Trophoblast cell (in vitro differentiated cells and primary cell): ENCODE data around the gene COPZ2.
A peak's percentile ranks its signal among the peaks of the same experiment; 100 is the strongest.

Experiments
- DNase-seq, 2 donors: peaks; one replicate each; pipeline ENCODE4 v3.0.0-alpha.2; 2016
- H2AFZ ChIP-seq: 2 replicates; pipeline ENCODE4 v1.6.1; 2013; ENCODE audit warnings: low read length, moderate library complexity, mild to moderate bottlenecking; ENCODE audit not compliant: insufficient read depth, poor library complexity
- H2AK5ac ChIP-seq: 2 replicates; pipeline ENCODE4 v1.6.1; 2013; ENCODE audit warnings: mild to moderate bottlenecking, low read length
- H2BK120ac ChIP-seq: 2 replicates; pipeline ENCODE4 v1.6.1; 2013; ENCODE audit warnings: low read length, mild to moderate bottlenecking, moderate library complexity; ENCODE audit not compliant: insufficient read depth, poor library complexity
- H2BK12ac ChIP-seq: 2 replicates; pipeline ENCODE4 v1.6.1; 2013; ENCODE audit warnings: mild to moderate bottlenecking, low read length, moderate library complexity
- H2BK5ac ChIP-seq: 2 replicates; pipeline ENCODE4 v1.6.1; 2013; ENCODE audit warnings: low read length, low read depth, moderate library complexity, mild to moderate bottlenecking; ENCODE audit not compliant: poor library complexity
- H3K14ac ChIP-seq: 2 replicates; pipeline ENCODE4 v1.6.1; 2013; ENCODE audit warnings: mild to moderate bottlenecking, low read length
- H3K18ac ChIP-seq: 2 replicates; pipeline ENCODE4 v1.6.1; 2013; ENCODE audit warnings: mild to moderate bottlenecking, low read length
- H3K23ac ChIP-seq: 2 replicates; pipeline ENCODE4 v1.6.1; 2013; ENCODE audit warnings: low read length
- H3K27ac ChIP-seq: 2 replicates; pipeline ENCODE4 v1.5.1; 2013; ENCODE audit warnings: low read depth, mild to moderate bottlenecking, inconsistent platforms, low read length, moderate library complexity
- H3K27me3 ChIP-seq: 2 replicates; pipeline ENCODE4 v1.6.1; 2013; ENCODE audit warnings: inconsistent platforms, mild to moderate bottlenecking, low read length, moderate library complexity; ENCODE audit not compliant: insufficient read depth
- H3K36me3 ChIP-seq, 2 experiments: 1 replicate in 1 of 2; 2 replicates in 1 of 2; pipeline ENCODE4 v1.6.1; 2013; ENCODE audit warnings: low read length in 2 of 2, mild to moderate bottlenecking in 2 of 2, moderate library complexity in 1 of 2; ENCODE audit not compliant: insufficient read depth in 2 of 2, control insufficient read depth in 1 of 2
- H3K4ac ChIP-seq: 2 replicates; pipeline ENCODE4 v1.6.1; 2013; ENCODE audit warnings: low read depth, mild to moderate bottlenecking, low read length, moderate library complexity
- H3K4me1 ChIP-seq, 2 experiments: 1 replicate in 1 of 2; 2 replicates in 1 of 2; pipeline ENCODE4 v1.6.1; 2013; ENCODE audit warnings: low read length in 2 of 2, mild to moderate bottlenecking in 2 of 2, moderate library complexity in 1 of 2; ENCODE audit not compliant: insufficient read depth in 2 of 2, control insufficient read depth in 1 of 2
- H3K4me2 ChIP-seq: 2 replicates; pipeline ENCODE4 v1.6.1; 2013; ENCODE audit warnings: inconsistent platforms, mild to moderate bottlenecking, low read length, moderate library complexity
- H3K4me3 ChIP-seq: 2 replicates; pipeline ENCODE4 v1.5.1; 2013; ENCODE audit warnings: mild to moderate bottlenecking, low read depth, low read length, inconsistent platforms
- H3K79me1 ChIP-seq: one replicate; pipeline ENCODE4 v1.6.1; 2013; ENCODE audit warnings: low read length
- H3K79me2 ChIP-seq: 2 replicates; pipeline ENCODE4 v1.6.1; 2013; ENCODE audit warnings: low read length, mild to moderate bottlenecking; ENCODE audit not compliant: control insufficient read depth, insufficient read depth, poor library complexity
- H3K9ac ChIP-seq: 2 replicates; pipeline ENCODE4 v1.6.1; 2013; ENCODE audit warnings: mild to moderate bottlenecking, low read length
- H3K9me3 ChIP-seq: 2 replicates; pipeline ENCODE4 v1.6.1; 2013; ENCODE audit warnings: low read depth, mild to moderate bottlenecking, control low read depth, inconsistent platforms, low read length; ENCODE audit not compliant: insufficient read depth
- H4K12ac ChIP-seq: 2 replicates; pipeline ENCODE4 v1.6.1; 2013; ENCODE audit warnings: low read depth, mild to moderate bottlenecking, low read length, moderate library complexity
- H4K8ac ChIP-seq: 2 replicates; pipeline ENCODE4 v1.6.1; 2013; ENCODE audit warnings: low read depth, mild to moderate bottlenecking, low read length, moderate library complexity
- H4K91ac ChIP-seq: one replicate; pipeline ENCODE4 v1.6.1; 2013; ENCODE audit warnings: low read depth, mild to moderate bottlenecking, low read length, moderate library complexity
- WGBS: extraction: QIAGEN DNeasy Blood & Tissue Kit; methylation state at CpG from one replicate; pipeline ENCODE4 v1.1.7; 2013; ENCODE audit warnings: missing lambda C conversion rate; ENCODE audit not compliant: insufficient read length, insufficient coverage; ENCODE audit errors: extremely low coverage; 5-methylcytosine and 5-hydroxymethylcytosine counted together

COPZ2 gene

GRCh38 chr17:48060249-48060648, 22.7 kb upstream of the COPZ2 start:
- Histone ChIP-seq H2BK120ac (no peak overlapping the region), H4K8ac (no peak overlapping the region), H3K27ac (no peak overlapping the region), H2AFZ (peak overlapping the region; percentile 47), H3K9ac (no peak overlapping the region), H2AK5ac (no peak overlapping the region), H3K9me3 (no peaks in the 10 kb centered on the region), H3K18ac (peak overlapping the region; percentile 58), H3K27me3 (no peaks in the 10 kb centered on the region), H3K36me3 (peaks cover 59 to 69% of the 10 kb centered on the region in 2 experiments), H3K4me2 (no peak overlapping the region), H3K14ac (no peak overlapping the region), H3K4me1 (peaks cover 4 to 6% of the 10 kb centered on the region in 2 experiments), H3K4ac (no peak overlapping the region), H2BK5ac (no peak overlapping the region), H3K23ac (no peak overlapping the region), H4K91ac (no peak overlapping the region), H3K79me2 (peaks cover 3% of the 10 kb centered on the region), H3K79me1 (peaks cover 3% of the 10 kb centered on the region), H3K4me3 (no peak overlapping the region), H4K12ac (no peak overlapping the region), H2BK12ac (no peak overlapping the region)
- no CpG with 5 or more reads among the region's 7 CpGs for WGBS
- no peak for DNase-seq

- no CpG with 5 or more reads among the region's 32 CpGs for WGBS
- no peak overlapping the region for H3K27ac ChIP-seq
- DNase-seq, result no peak
- H4K8ac ChIP-seq, result no peak overlapping the region
- peaks cover 59 to 67% of the 10 kb centered on the region in 2 experiments for H3K36me3 ChIP-seq
- H2BK120ac ChIP-seq, result no peak overlapping the region
- H2AK5ac ChIP-seq, result no peak overlapping the region
- no peak overlapping the region for H3K18ac ChIP-seq
- no peak overlapping the region for H3K4me2 ChIP-seq
- H2BK12ac ChIP-seq, result no peak overlapping the region
- no peaks in the 10 kb centered on the region for H3K9me3 ChIP-seq
- H3K23ac ChIP-seq, result no peak overlapping the region
- H2BK5ac ChIP-seq, result no peak overlapping the region
- H3K14ac ChIP-seq, result no peak overlapping the region
- H2AFZ ChIP-seq, result no peak overlapping the region
- no peak overlapping the region for H3K9ac ChIP-seq
- H3K4ac ChIP-seq, result no peak overlapping the region
- H4K91ac ChIP-seq, result no peak overlapping the region
- no peak overlapping the region for H3K4me3 ChIP-seq
- H4K12ac ChIP-seq, result no peak overlapping the region
- peaks cover 6% of the 10 kb centered on the region for H3K79me1 ChIP-seq
- H3K4me1 ChIP-seq, result peaks cover 10 to 12% of the 10 kb centered on the region in 2 experiments
- H3K27me3 ChIP-seq, result no peaks in the 10 kb centered on the region
- H3K79me2 ChIP-seq, result peaks cover 5% of the 10 kb centered on the region
Measured at GRCh38 chr17:48059125-48059668, 21.6 kb upstream of the COPZ2 start.

DNA sequence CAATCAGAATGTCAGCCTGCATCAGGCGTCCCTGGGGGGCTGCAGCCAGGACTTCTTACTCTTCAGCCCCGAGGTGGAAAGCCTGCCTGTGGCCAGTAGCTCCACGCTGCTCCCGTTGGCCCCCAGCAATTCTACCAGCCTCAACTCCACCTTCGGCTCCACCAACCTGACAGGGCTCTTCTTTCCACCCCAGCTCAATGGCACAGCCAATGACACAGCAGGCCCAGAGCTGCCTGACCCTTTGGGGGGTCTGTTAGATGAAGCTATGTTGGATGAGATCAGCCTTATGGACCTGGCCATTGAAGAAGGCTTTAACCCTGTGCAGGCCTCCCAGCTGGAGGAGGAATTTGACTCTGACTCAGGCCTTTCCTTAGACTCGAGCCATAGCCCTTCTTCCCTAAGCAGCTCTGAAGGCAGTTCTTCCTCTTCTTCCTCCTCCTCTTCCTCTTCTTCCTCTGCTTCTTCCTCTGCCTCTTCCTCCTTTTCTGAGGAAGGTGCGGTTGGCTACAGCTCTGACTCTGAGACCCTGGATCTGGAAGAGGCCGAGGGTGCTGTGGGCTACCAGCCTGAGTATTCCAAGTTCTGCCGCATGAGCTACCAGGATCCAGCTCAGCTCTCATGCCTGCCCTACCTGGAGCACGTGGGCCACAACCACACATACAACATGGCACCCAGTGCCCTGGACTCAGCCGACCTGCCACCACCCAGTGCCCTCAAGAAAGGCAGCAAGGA, 21.0 kb upstream of the COPZ2 start:
- Histone ChIP-seq H3K27ac (no peak overlapping the region), H3K23ac (no peak overlapping the region), H2BK5ac (no peak overlapping the region), H4K12ac (no peak overlapping the region), H4K91ac (no peak overlapping the region), H4K8ac (no peak overlapping the region), H3K18ac (no peak overlapping the region), H3K79me2 (peaks cover 5% of the 10 kb centered on the region), H3K9me3 (no peaks in the 10 kb centered on the region), H2AK5ac (no peak overlapping the region), H3K9ac (no peak overlapping the region), H3K4me3 (no peak overlapping the region), H3K4ac (no peak overlapping the region), H3K4me2 (no peak overlapping the region), H2AFZ (no peak overlapping the region), H3K79me1 (peaks cover 6% of the 10 kb centered on the region), H3K27me3 (no peaks in the 10 kb centered on the region), H3K14ac (no peak overlapping the region), H3K36me3 (peaks cover 56 to 66% of the 10 kb centered on the region in 2 experiments), H2BK120ac (no peak overlapping the region), H2BK12ac (no peak overlapping the region), H3K4me1 (peaks cover 16 to 17% of the 10 kb centered on the region in 2 experiments)
- no CpG with 5 or more reads among the region's 11 CpGs for WGBS
- no peak for DNase-seq

- no peak overlapping the region for H3K23ac ChIP-seq
- no peaks in the 10 kb centered on the region for H3K9me3 ChIP-seq
- H3K4me3 ChIP-seq, result no peak overlapping the region
- H3K4ac ChIP-seq, result no peak overlapping the region
- H2BK120ac ChIP-seq, result no peak overlapping the region
- peaks cover 5% of the 10 kb centered on the region for H3K79me2 ChIP-seq
- H3K18ac ChIP-seq, result no peak overlapping the region
- peaks cover 20 to 21% of the 10 kb centered on the region in 2 experiments for H3K4me1 ChIP-seq
- no peak overlapping the region for H3K4me2 ChIP-seq
- no peak overlapping the region for H4K12ac ChIP-seq
- no peak overlapping the region for H2AK5ac ChIP-seq
- peaks cover 56 to 70% of the 10 kb centered on the region in 2 experiments for H3K36me3 ChIP-seq
- WGBS, result no CpG with 5 or more reads among the region's 4 CpGs
- H2AFZ ChIP-seq, result no peak overlapping the region
- no peak overlapping the region for H3K14ac ChIP-seq
- DNase-seq, result no peak
- H3K27me3 ChIP-seq, result no peaks in the 10 kb centered on the region
- no peak overlapping the region for H2BK5ac ChIP-seq
- H4K8ac ChIP-seq, result no peak overlapping the region
- H3K9ac ChIP-seq, result no peak overlapping the region
- no peak overlapping the region for H3K27ac ChIP-seq
- peaks cover 6% of the 10 kb centered on the region for H3K79me1 ChIP-seq
- H4K91ac ChIP-seq, result no peak overlapping the region
- H2BK12ac ChIP-seq, result no peak overlapping the region
Measured at GRCh38 chr17:48057626-48058025, 20.0 kb upstream of the COPZ2 start.
